Natural killer cell (primary cell): ENCODE measurements around the gene KLHL34. TPM values are rescaled to one million over a fixed set of nuclear protein-coding genes. Genes with fewer than 3 reads are reported as not detected.

Experiments used
- ATAC-seq, 3 donors: fragments of 150-1000 bp in 2 of 3; fragments of 200-7000 bp in 1 of 3; cut with Tn5 transposase; 1 replicate in 1 of 3; 2 replicates in 2 of 3; pipeline ENCODE4 v1.10.0; 2021; ENCODE audit warnings: mild to moderate bottlenecking in 2 of 3, moderate library complexity in 2 of 3
- DNase-seq, 2 donors: peaks; one replicate each; pipeline versions ENCODE4 v3.0.0 to v3.0.0-alpha.2; 2013 to 2021; ENCODE audit warnings: mixed read lengths in 1 of 2
- H3K27ac ChIP-seq: one replicate; pipeline ENCODE4 v1.5.1; 2013; ENCODE audit warnings: mild to moderate bottlenecking, low read length
- H3K27me3 ChIP-seq: one replicate; pipeline ENCODE4 v1.6.1; 2013; ENCODE audit warnings: low read length; ENCODE audit not compliant: control insufficient read depth, insufficient read depth
- H3K36me3 ChIP-seq: one replicate; pipeline ENCODE4 v1.6.1; 2013; ENCODE audit warnings: low read length; ENCODE audit not compliant: control insufficient read depth, insufficient read depth
- H3K4me1 ChIP-seq: one replicate; pipeline ENCODE4 v1.6.1; 2013; ENCODE audit warnings: low read length; ENCODE audit not compliant: control insufficient read depth, insufficient read depth
- H3K4me3 ChIP-seq: one replicate; pipeline ENCODE4 v1.5.1; 2013; ENCODE audit warnings: low read length
- H3K9me3 ChIP-seq: one replicate; pipeline ENCODE4 v1.6.1; 2013; ENCODE audit warnings: low read length; ENCODE audit not compliant: control insufficient read depth, insufficient read depth
- H3K27ac Mint-ChIP-seq, 2 donors: one replicate each; pipeline ENCODE4 v1.8.0; 2022; ENCODE audit warnings: mild to moderate bottlenecking in 2 of 2, mixed read lengths in 2 of 2, moderate library complexity in 1 of 2
- H3K27me3 Mint-ChIP-seq, 2 donors: one replicate each; pipeline ENCODE4 v1.8.0; 2022; ENCODE audit warnings: low read depth in 2 of 2, mixed read lengths in 2 of 2
- H3K36me3 Mint-ChIP-seq: one replicate; pipeline ENCODE4 v1.8.0; 2022; ENCODE audit warnings: mixed read lengths
- H3K4me1 Mint-ChIP-seq, 2 donors: one replicate each; pipeline ENCODE4 v1.8.0; 2022; ENCODE audit warnings: mixed read lengths in 2 of 2
- H3K4me3 Mint-ChIP-seq: one replicate; pipeline ENCODE4 v1.8.0; 2022; ENCODE audit warnings: mild to moderate bottlenecking, moderate library complexity, mixed read lengths
- H3K9me3 Mint-ChIP-seq, 2 donors: one replicate each; pipeline ENCODE4 v1.8.0; 2022; ENCODE audit warnings: mixed read lengths in 2 of 2
- CTCF ChIP-seq: fragments of 200-600 bp; IDR thresholded peaks from one replicate; pipeline ENCODE4 v1.8.0; 2022; ENCODE audit warnings: antibody characterized with exemption
- WGBS: methylation state at CpG from one replicate; pipeline ENCODE4 v1.1.7; 2013; ENCODE audit warnings: missing lambda C conversion rate; ENCODE audit not compliant: insufficient coverage; 5-methylcytosine and 5-hydroxymethylcytosine counted together
- intact Hi-C: fragments of 100-400 bp; cut with micrococcal nuclease; formaldehyde crosslinking; loops from one replicate; pipeline ENCODE4 v1.14.2; 2022
- total RNA-seq, 4 donors: library from RNA; stranded (reverse); fragments of 120-200 nt in 1 of 4; gene quantifications; one replicate each; pipeline versions ENCODE4 v1.2.3 to v1.2.4, GENCODE V29; 2013 to 2022

KLHL34 gene
- total RNA-seq, 3 donors from 2014 or later (not counting 1 experiment from before 2014, with no cell fraction given): not detected

- H3K27ac ChIP-seq: no peak overlapping the region
- no peaks in the 10 kb centered on the region for H3K36me3 ChIP-seq
- H3K27me3 ChIP-seq: no peaks in the 10 kb centered on the region
- peaks cover 0 to 10% of the 10 kb centered on the region in 2 donors for H3K27me3 Mint-ChIP-seq
- H3K4me1 Mint-ChIP-seq: no peaks in the 10 kb centered on the region
- intact Hi-C loops: no loop called here
- H3K9me3 Mint-ChIP-seq: peaks cover 0 to 2% of the 10 kb centered on the region in 2 donors
- DNase-seq (no peak), ATAC-seq (no peak)
- H3K27ac Mint-ChIP-seq: no peak overlapping the region
- no peaks in the 10 kb centered on the region for H3K4me1 ChIP-seq
- WGBS: no CpG with 5 or more reads among the region's 1 CpG
- no peaks in the 10 kb centered on the region for H3K9me3 ChIP-seq
- no peak for TF ChIP-seq CTCF
- no peak overlapping the region for H3K4me3 Mint-ChIP-seq
- H3K36me3 Mint-ChIP-seq: no peaks in the 10 kb centered on the region
- no peak overlapping the region for H3K4me3 ChIP-seq
These were observed 25.8 kb upstream of the KLHL34 start for GRCh38 chrX:21683941-21684340.

GRCh38 chrX:21678048-21678612 is 20.0 kb upstream of the KLHL34 start:
- Mint-ChIP-seq H3K27ac (no peak overlapping the region), H3K9me3 (peaks cover 0 to 3% of the 10 kb centered on the region in 2 donors), H3K27me3 (peaks cover 3 to 13% of the 10 kb centered on the region in 2 donors), H3K4me3 (no peak overlapping the region), H3K4me1 (no peaks in the 10 kb centered on the region), H3K36me3 (no peaks in the 10 kb centered on the region)
- H3K36me3 ChIP-seq: no peaks in the 10 kb centered on the region
- H3K27me3 ChIP-seq: no peaks in the 10 kb centered on the region
- H3K27ac ChIP-seq: no peak overlapping the region
- TF ChIP-seq CTCF: no peak
- no peak for DNase-seq
- no peak overlapping the region for H3K4me3 ChIP-seq
- intact Hi-C loops: no loop called here
- no peaks in the 10 kb centered on the region for H3K9me3 ChIP-seq
- H3K4me1 ChIP-seq: no peaks in the 10 kb centered on the region
- ATAC-seq: no peak
- 77% methylated on average over 3 of the region's 4 CpGs for WGBS

- Histone ChIP-seq H3K4me3 (no peak overlapping the region), H3K27ac (no peak overlapping the region), H3K27me3 (no peaks in the 10 kb centered on the region), H3K4me1 (no peaks in the 10 kb centered on the region), H3K9me3 (no peaks in the 10 kb centered on the region), H3K36me3 (no peaks in the 10 kb centered on the region)
- intact Hi-C loops: no loop called here
- no peak for DNase-seq
- WGBS: 46% methylated on average over 2 of the region's 2 CpGs
- ATAC-seq: no peak
- peaks cover 0 to 2% of the 10 kb centered on the region in 2 donors for H3K9me3 Mint-ChIP-seq
- peaks cover 3 to 11% of the 10 kb centered on the region in 2 donors for H3K27me3 Mint-ChIP-seq
- H3K4me1 Mint-ChIP-seq: no peaks in the 10 kb centered on the region
- no peak for TF ChIP-seq CTCF
- no peak overlapping the region for H3K4me3 Mint-ChIP-seq
- no peak overlapping the region for H3K27ac Mint-ChIP-seq
- H3K36me3 Mint-ChIP-seq: no peaks in the 10 kb centered on the region
These were observed 17.8 kb upstream of the KLHL34 start for GRCh38 chrX:21675931-21676330.
